Fibroblast of lung (primary cell): Measurements from ENCODE around the gene N4BP2. TPM values are rescaled to one million over a fixed set of nuclear protein-coding genes. Genes with fewer than 3 reads are reported as not detected.

Experiments used
- DNase-seq, 2 donors: peaks; one replicate each; pipeline versions ENCODE4 v3.0.0 to v3.0.0-alpha.2; 2010; ENCODE audit warnings: low read depth in 2 of 2
- H2AFZ ChIP-seq: 2 replicates; pipeline ENCODE4 v1.5.1; 2012; ENCODE audit warnings: low read length, control low read depth, inconsistent platforms
- H3K27ac ChIP-seq: 2 replicates; pipeline ENCODE4 v1.5.1; 2011; ENCODE audit warnings: low read length, control low read depth; ENCODE audit not compliant: insufficient read depth
- H3K27me3 ChIP-seq: 2 replicates; pipeline ENCODE4 v1.5.1; 2011; ENCODE audit warnings: mild to moderate bottlenecking, low read length; ENCODE audit not compliant: control insufficient read depth, insufficient read depth
- H3K36me3 ChIP-seq: 2 replicates; pipeline ENCODE4 v1.5.1; 2011; ENCODE audit warnings: low read length; ENCODE audit not compliant: control insufficient read depth, insufficient read depth
- H3K4me1 ChIP-seq: 2 replicates; pipeline ENCODE4 v1.5.1; 2011; ENCODE audit warnings: low read length; ENCODE audit not compliant: control insufficient read depth, insufficient read depth; ENCODE audit errors: extremely low read depth
- H3K4me2 ChIP-seq: 2 replicates; pipeline ENCODE4 v1.5.1; 2011; ENCODE audit warnings: low read length, control low read depth; ENCODE audit not compliant: insufficient read depth; ENCODE audit errors: extremely low read depth
- H3K4me3 ChIP-seq, 4 experiments: fragments of 200-600 bp in 1 of 4; sonication (generic) in 1 of 4; replicated peaks in 1 of 4; 2 replicates each; pipeline ENCODE4 v1.5.1; 2011 to 2016; ENCODE audit warnings: low read length in 4 of 4, low read depth in 3 of 4, mild to moderate bottlenecking in 3 of 4, control low read depth in 2 of 4, inconsistent platforms in 1 of 4, mixed read lengths in 1 of 4; ENCODE audit not compliant: insufficient read depth in 1 of 4; ENCODE audit errors: control extremely low read depth in 1 of 4
- H3K79me2 ChIP-seq: 2 replicates; pipeline ENCODE4 v1.5.1; 2012; ENCODE audit warnings: mild to moderate bottlenecking, low read length, inconsistent platforms; ENCODE audit not compliant: control insufficient read depth, insufficient read depth
- H3K9ac ChIP-seq: 2 replicates; pipeline ENCODE4 v1.5.1; 2011; ENCODE audit warnings: mild to moderate bottlenecking, low read length, control low read depth; ENCODE audit not compliant: insufficient read depth
- H3K9me3 ChIP-seq: 2 replicates; pipeline ENCODE4 v1.5.1; 2012; ENCODE audit warnings: low read depth, low read length; ENCODE audit not compliant: control insufficient read depth, insufficient read depth
- H4K20me1 ChIP-seq: 2 replicates; pipeline ENCODE4 v1.5.1; 2011; ENCODE audit warnings: low read length; ENCODE audit not compliant: control insufficient read depth, insufficient read depth; ENCODE audit errors: extremely low read depth
- EZH2 ChIP-seq: IDR thresholded peaks from 2 replicates; pipeline ENCODE4 v1.5.1; 2012; ENCODE audit warnings: low read length, control low read depth, mild to moderate bottlenecking; ENCODE audit errors: missing control alignments
- polyA plus RNA-seq, 2 donors: library from polyadenylated mRNA; depleted of rRNA in 1 of 2; stranded (reverse) in 1 of 2; unstranded in 1 of 2; fragments of >200 nt; gene quantifications; 2 replicates each; pipeline ENCODE4 v1.2.1, GENCODE V29; 2011 to 2012; ENCODE audit warnings: missing spikeins in 1 of 2
- total RNA-seq: library from RNA; depleted of rRNA; stranded (reverse); fragments of >200 nt; gene quantifications from 2 replicates; pipeline ENCODE4 v1.2.1, GENCODE V29; 2014
- TF ChIP-seq, protein P1 (sequence below), 2 donors: IDR thresholded peaks in 1 of 2; conservative IDR thresholded peaks in 1 of 2; 1 replicate in 1 of 2; 2 replicates in 1 of 2; pipeline ENCODE4 v1.5.1; 2011 to 2012; ENCODE audit warnings: low read length in 2 of 2, control low read depth in 1 of 2, inconsistent platforms in 1 of 2, low read depth in 1 of 2, mild to moderate bottlenecking in 1 of 2

N4BP2 gene
- total and polyA plus RNA-seq, 2 donors (not counting 1 experiment from before 2014, with no cell fraction given): 3.0 to 5.3 TPM

DNA sequence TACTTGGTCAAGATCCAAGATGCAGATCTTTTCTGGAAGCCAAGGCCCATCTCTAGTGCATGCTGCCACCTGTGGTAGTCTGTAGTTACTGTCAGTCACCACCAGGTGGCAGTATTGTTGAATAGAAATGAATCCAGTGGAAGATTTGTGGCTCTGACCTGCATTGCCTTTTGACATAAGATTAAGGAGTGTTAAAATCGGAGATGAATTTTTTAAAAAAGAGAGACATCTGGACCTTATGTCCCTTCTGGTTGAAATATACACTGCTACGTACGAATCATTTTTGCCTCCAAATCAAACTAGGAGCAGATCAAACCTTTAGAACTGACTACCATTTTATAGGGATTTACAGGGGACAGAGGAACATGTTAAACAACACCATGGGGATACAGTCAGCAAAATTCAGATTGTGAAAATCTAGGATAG, 93.3 kb downstream of the N4BP2 start:
- H3K4me3 ChIP-seq: no peak overlapping the region
- H3K4me2 ChIP-seq: no peak overlapping the region
- H3K4me1 ChIP-seq: no peaks in the 10 kb centered on the region
- H3K27ac ChIP-seq: no peak overlapping the region
- H2AFZ ChIP-seq: no peak overlapping the region
- no peaks in the 10 kb centered on the region for H3K36me3 ChIP-seq
- TF ChIP-seq EZH2: no peak
- TF ChIP-seq, protein P1, sequence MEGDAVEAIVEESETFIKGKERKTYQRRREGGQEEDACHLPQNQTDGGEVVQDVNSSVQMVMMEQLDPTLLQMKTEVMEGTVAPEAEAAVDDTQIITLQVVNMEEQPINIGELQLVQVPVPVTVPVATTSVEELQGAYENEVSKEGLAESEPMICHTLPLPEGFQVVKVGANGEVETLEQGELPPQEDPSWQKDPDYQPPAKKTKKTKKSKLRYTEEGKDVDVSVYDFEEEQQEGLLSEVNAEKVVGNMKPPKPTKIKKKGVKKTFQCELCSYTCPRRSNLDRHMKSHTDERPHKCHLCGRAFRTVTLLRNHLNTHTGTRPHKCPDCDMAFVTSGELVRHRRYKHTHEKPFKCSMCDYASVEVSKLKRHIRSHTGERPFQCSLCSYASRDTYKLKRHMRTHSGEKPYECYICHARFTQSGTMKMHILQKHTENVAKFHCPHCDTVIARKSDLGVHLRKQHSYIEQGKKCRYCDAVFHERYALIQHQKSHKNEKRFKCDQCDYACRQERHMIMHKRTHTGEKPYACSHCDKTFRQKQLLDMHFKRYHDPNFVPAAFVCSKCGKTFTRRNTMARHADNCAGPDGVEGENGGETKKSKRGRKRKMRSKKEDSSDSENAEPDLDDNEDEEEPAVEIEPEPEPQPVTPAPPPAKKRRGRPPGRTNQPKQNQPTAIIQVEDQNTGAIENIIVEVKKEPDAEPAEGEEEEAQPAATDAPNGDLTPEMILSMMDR (conservative IDR thresholded peaks at IDR 0.05 in 1 of 2, IDR thresholded peaks at IDR 0.05 in 1 of 2; ENCODE audit: low read depth in 1 of 2, low read length in 2 of 2): peak; percentile 68 to 75
- peak; percentile 54 to 80 for DNase-seq
- no peaks in the 10 kb centered on the region for H4K20me1 ChIP-seq
- H3K79me2 ChIP-seq: no peaks in the 10 kb centered on the region
- H3K9me3 ChIP-seq: no peaks in the 10 kb centered on the region
- no peak overlapping the region for H3K9ac ChIP-seq
- no peaks in the 10 kb centered on the region for H3K27me3 ChIP-seq

DNA sequence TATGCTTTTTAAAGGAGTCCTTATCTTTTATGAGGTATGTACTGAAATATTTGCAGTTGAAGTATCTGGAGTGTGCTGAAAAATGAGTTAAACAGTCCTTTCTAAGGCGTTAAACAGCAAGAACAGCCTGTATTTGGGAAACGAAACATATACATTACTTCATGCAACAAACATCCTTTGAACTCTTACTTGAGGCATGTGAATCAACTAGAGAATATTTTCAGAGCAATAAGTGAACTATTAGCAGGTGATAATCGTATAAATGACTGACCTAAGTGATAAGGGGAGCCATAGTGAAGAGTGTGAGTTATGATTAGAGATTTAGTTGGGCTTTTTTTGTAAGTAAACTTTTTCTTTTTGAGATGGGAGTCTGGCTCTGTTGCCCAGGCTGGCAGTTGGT, 94.3 kb downstream of the N4BP2 start:
- DNase-seq: peak in 1 of 2 donors; percentile 20
- no peak overlapping the region for H3K9ac ChIP-seq
- no peaks in the 10 kb centered on the region for H3K79me2 ChIP-seq
- no peaks in the 10 kb centered on the region for H3K4me1 ChIP-seq
- H4K20me1 ChIP-seq: no peaks in the 10 kb centered on the region
- H3K36me3 ChIP-seq: no peaks in the 10 kb centered on the region
- H3K27ac ChIP-seq: no peak overlapping the region
- H3K4me2 ChIP-seq: no peak overlapping the region
- H2AFZ ChIP-seq: no peak overlapping the region
- H3K27me3 ChIP-seq: no peaks in the 10 kb centered on the region
- TF ChIP-seq, protein P1 (conservative IDR thresholded peaks at IDR 0.05 in 1 of 2, IDR thresholded peaks at IDR 0.05 in 1 of 2; ENCODE audit: low read depth in 1 of 2, low read length in 2 of 2): no peak
- no peak for TF ChIP-seq EZH2
- H3K9me3 ChIP-seq: no peaks in the 10 kb centered on the region
- H3K4me3 ChIP-seq: no peak overlapping the region

DNA sequence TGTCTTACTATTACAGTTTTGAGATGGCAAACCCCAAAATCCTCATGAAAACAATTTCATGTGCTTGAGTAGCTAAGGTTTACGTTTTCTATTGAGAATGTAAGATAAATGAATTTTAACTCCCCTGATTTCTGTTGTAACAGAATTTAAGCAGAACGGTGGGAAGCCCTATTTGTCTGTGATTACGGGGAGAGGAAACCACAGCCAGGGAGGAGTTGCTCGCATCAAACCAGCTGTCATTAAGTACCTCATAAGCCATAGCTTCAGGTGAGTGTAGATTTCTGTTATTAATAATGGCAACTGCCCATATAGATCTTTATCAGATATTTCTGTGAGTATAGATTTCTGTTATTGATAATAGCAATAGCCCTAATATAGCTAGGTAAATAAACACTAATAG, 96.0 kb downstream of the N4BP2 start:
- Histone ChIP-seq H3K4me1 (no peaks in the 10 kb centered on the region), H3K79me2 (no peaks in the 10 kb centered on the region), H3K27ac (no peak overlapping the region), H3K9ac (no peak overlapping the region), H3K4me3 (no peak overlapping the region), H4K20me1 (no peaks in the 10 kb centered on the region), H3K27me3 (no peaks in the 10 kb centered on the region), H3K36me3 (no peaks in the 10 kb centered on the region), H3K4me2 (no peak overlapping the region), H3K9me3 (no peaks in the 10 kb centered on the region), H2AFZ (no peak overlapping the region)
- TF ChIP-seq, protein P1 (conservative IDR thresholded peaks at IDR 0.05 in 1 of 2, IDR thresholded peaks at IDR 0.05 in 1 of 2; ENCODE audit: low read depth in 1 of 2, low read length in 2 of 2): no peak
- TF ChIP-seq EZH2: no peak
- no peak for DNase-seq
